ENCODE data around the gene EYS. TPM values are rescaled to one million over a fixed set of nuclear protein-coding genes. Genes with fewer than 3 reads are reported as not detected.

Gene EYS
- total and polyA plus RNA-seq, 9 of the 15 experiments (the other 6 are each of a cell fraction or from before 2014, with no cell fraction given), result 0.03 to 0.36 (median 0.10) TPM; not detected in 2

DNA sequence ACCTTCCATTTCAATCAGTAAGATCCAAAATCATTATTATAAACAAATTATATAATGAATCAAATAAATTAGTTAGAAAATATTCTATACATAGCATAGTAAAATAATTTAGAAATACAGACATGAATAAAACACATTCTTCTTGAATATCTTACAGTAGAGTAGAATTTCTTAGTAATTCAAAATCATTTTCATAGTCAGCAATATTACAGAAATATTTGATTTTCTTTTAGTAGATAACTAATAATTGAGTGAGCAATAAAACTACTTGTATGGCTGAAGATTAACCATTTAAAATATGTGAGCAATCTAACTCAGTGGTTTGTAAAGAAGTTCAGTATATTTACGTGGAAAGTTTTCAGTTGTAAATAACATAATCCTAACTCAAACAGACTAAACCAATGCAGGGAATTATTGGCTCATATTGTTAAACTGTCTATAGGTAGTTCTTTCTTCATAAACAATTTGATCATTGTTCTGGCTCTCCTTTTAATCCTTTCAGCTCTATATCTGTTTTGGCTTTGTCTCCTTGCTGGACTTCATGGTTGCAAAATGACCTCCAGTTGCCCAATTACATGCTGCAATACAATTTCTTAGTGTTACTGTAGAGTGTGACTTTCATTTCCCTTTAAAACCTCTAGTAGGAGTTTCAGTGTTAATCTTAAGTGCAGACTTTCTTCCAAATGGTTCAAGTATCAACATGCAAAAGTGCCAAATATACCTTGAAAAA is 307.5 kb downstream of the EYS start:
- Histone ChIP-seq H3K9me3 (replicated peaks; ENCODE audit: control insufficient read depth, insufficient read depth, low read depth, low read length) (no peaks in the 10 kb centered on the region), H3K9ac (ENCODE audit: insufficient read depth in 1 of 2, low read depth in 2 of 2, low read length in 2 of 2) (no peak overlapping the region), H3K36me3 (ENCODE audit: control insufficient read depth, insufficient read depth, low read length) (no peaks in the 10 kb centered on the region), H3K4me3 (no peak overlapping the region), H3K27ac (ENCODE audit: extremely low read depth, low read depth, low read length) (no peak overlapping the region), H3K9me1 (ENCODE audit: control insufficient read depth, insufficient read depth, low read length) (no peaks in the 10 kb centered on the region), H4K20me1 (replicated peaks; ENCODE audit: control insufficient read depth, insufficient read depth, low read length) (no peaks in the 10 kb centered on the region), H2AFZ (ENCODE audit: low read depth, low read length) (no peak overlapping the region), H3K79me2 (ENCODE audit: control insufficient read depth, insufficient read depth, low read length) (no peaks in the 10 kb centered on the region), H3K4me1 (replicated peaks in 1 of 2; ENCODE audit: control insufficient read depth in 2 of 2, insufficient read depth in 2 of 2, low read length in 2 of 2) (no peaks in the 10 kb centered on the region), H3K27me3 (ENCODE audit: control insufficient read depth in 2 of 2, insufficient read depth in 2 of 2, low read length in 2 of 2) (no peaks in the 10 kb centered on the region), H3K4me2 (ENCODE audit: insufficient read depth, low read length) (no peak overlapping the region)
- peak; percentile 58 for TF ChIP-seq ZNF316 (IDR thresholded peaks at IDR 0.05)
- TF ChIP-seq, protein P1, sequence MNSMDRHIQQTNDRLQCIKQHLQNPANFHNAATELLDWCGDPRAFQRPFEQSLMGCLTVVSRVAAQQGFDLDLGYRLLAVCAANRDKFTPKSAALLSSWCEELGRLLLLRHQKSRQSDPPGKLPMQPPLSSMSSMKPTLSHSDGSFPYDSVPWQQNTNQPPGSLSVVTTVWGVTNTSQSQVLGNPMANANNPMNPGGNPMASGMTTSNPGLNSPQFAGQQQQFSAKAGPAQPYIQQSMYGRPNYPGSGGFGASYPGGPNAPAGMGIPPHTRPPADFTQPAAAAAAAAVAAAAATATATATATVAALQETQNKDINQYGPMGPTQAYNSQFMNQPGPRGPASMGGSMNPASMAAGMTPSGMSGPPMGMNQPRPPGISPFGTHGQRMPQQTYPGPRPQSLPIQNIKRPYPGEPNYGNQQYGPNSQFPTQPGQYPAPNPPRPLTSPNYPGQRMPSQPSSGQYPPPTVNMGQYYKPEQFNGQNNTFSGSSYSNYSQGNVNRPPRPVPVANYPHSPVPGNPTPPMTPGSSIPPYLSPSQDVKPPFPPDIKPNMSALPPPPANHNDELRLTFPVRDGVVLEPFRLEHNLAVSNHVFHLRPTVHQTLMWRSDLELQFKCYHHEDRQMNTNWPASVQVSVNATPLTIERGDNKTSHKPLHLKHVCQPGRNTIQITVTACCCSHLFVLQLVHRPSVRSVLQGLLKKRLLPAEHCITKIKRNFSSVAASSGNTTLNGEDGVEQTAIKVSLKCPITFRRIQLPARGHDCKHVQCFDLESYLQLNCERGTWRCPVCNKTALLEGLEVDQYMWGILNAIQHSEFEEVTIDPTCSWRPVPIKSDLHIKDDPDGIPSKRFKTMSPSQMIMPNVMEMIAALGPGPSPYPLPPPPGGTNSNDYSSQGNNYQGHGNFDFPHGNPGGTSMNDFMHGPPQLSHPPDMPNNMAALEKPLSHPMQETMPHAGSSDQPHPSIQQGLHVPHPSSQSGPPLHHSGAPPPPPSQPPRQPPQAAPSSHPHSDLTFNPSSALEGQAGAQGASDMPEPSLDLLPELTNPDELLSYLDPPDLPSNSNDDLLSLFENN (IDR thresholded peaks at IDR 0.05; ENCODE audit: low read depth in 2 of 2, low read length in 2 of 2), result no peak
- WGBS (ENCODE audit: insufficient coverage, low coverage, missing lambda C conversion rate), result 0% methylated on average over 1 of the region's 1 CpG
- ChIA-PET POLR2A (no interaction called here), CTCF (ENCODE audit: low intra/inter-chr PET ratio) (no interaction called here)
- DNase-seq (ENCODE audit: extremely low read depth in 1 of 4, low spot score in 3 of 4) (no peak), ATAC-seq (no peak), FAIRE-seq (no peak)
- BruUV-seq (replicated peaks), result no TSS peak
- intact Hi-C loops (cut with micrococcal nuclease) (no loop called here), in situ Hi-C loops (cut with MboI) (no loop called here)
